ENCODE data around the gene TRIM44.
"Not testable (repeated sequence)": the region's sequence is repeated elsewhere in the genome, so short reads cannot be mapped to it uniquely, and the experiment has no call there.

The TRIM44 gene

DNA sequence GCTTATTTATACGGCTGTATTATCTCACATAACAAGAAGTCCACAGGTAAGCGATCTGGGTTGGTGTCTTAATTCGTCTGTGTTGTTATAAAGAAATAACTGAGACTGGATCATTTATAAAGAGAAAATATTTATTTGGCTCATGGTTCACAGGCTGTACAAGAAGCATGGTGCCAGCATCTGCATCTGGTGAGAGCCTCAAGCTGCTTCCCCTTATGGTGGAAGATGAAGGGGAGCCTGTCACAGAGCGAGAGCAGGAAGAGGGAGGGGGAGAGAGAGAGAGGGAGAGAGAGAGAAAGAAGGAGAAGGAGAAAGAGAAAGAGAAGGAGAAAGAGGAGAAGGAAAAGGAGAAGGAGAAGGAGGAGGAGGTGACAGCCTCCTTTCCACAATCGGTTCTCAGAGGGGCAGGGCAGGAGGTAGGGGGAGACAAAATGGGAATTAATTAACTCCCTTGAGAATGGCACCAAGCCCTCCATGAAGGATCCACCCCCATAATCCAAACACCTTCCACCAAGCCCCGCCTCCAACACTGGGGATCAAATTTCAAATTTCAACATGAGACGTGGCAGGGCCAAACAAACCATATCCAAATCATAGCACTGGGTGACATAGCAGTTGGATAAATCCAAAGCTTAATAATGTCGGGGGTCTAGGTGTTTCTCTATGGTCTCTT lies 15.0 kb upstream of the TRIM44 start:
- Mint-ChIP-seq H3K4me1 (ENCODE audit: low read depth) (peaks cover 6% of the 10 kb centered on the region), H3K9me3 (no peaks in the 10 kb centered on the region), H3K36me3 (ENCODE audit: low read depth) (no peaks in the 10 kb centered on the region), H3K4me3 (no peak overlapping the region), H3K27me3 (peaks cover 25% of the 10 kb centered on the region), H3K27ac (no peak overlapping the region)
- intact Hi-C loops (cut with micrococcal nuclease), result no loop called here

DNA sequence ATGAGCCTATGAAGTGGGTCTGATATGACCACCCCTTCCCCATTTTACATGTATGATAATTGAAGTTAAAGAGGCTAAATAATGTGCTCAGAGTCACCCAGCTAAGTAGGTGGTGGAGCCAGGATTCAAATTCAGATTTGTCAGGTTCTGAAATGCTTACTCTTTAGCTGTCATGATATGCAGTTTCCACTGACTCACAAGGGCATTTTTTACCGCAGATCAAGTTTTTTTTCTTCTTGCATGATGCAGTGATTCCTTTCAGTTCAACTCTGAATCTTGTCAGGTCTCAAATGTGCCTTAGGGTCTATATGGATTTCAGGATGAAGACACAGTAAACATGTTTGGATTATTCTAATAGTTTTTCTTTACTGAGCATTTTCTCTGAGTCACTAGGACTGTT lies 12.6 kb upstream of the TRIM44 start:
- intact Hi-C loops (cut with micrococcal nuclease), result no loop called here
- Mint-ChIP-seq H3K9me3 (no peaks in the 10 kb centered on the region), H3K27me3 (peaks cover 35% of the 10 kb centered on the region), H3K4me1 (ENCODE audit: low read depth) (peaks cover 6% of the 10 kb centered on the region), H3K27ac (no peak overlapping the region), H3K36me3 (ENCODE audit: low read depth) (no peaks in the 10 kb centered on the region), H3K4me3 (no peak overlapping the region)

DNA sequence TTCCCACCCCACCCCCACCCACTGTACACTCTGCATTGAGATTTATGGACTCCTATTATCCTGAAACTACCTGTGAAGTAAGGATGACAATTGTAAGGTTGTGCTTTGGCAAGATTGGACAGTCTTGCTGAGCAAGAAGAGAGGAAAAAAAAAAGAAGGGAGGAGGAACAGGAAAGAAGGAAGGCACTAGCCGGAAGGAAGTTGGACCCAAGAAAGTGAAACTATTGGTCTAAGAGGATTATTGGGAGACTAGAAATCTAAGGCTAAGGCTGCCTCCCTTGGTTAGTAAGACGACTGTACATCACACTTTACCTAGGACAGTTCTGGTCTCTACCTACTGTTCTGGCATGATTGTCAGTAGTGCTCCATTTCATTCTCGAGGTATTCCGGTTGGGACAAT lies 12.1 kb upstream of the TRIM44 start:
- intact Hi-C loops (cut with micrococcal nuclease), result no loop called here
- H3K36me3 Mint-ChIP-seq (ENCODE audit: low read depth), result no peaks in the 10 kb centered on the region
- H3K4me1 Mint-ChIP-seq (ENCODE audit: low read depth), result peaks cover 6% of the 10 kb centered on the region
- H3K9me3 Mint-ChIP-seq, result no peaks in the 10 kb centered on the region
- peaks cover 39% of the 10 kb centered on the region for H3K27me3 Mint-ChIP-seq
- H3K27ac Mint-ChIP-seq, result no peak overlapping the region
- no peak overlapping the region for H3K4me3 Mint-ChIP-seq

DNA sequence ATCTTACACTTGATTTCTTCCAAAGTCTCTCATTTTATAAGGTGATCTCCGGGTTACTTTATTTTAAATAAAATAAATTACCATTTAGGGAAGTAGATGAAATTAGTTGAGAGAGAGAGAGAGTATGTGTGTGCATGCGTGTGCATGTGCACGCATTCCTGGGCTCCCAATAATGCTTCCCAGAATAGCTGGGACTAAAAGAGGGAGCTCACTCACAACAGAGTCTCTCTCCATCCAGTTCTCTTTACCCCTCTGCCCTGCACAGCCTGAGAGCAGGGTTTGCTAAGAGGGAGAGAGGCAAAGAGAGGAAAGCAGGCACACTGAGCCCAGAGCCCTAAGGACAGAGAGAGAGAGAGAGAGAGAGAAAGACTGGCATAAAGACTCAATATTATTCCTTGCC lies 11.3 kb upstream of the TRIM44 start:
- intact Hi-C loops (cut with micrococcal nuclease), result no loop called here
- Mint-ChIP-seq H3K9me3 (no peaks in the 10 kb centered on the region), H3K4me1 (ENCODE audit: low read depth) (peaks cover 6% of the 10 kb centered on the region), H3K4me3 (no peak overlapping the region), H3K27ac (no peak overlapping the region), H3K27me3 (peaks cover 40% of the 10 kb centered on the region), H3K36me3 (ENCODE audit: low read depth) (no peaks in the 10 kb centered on the region)

DNA sequence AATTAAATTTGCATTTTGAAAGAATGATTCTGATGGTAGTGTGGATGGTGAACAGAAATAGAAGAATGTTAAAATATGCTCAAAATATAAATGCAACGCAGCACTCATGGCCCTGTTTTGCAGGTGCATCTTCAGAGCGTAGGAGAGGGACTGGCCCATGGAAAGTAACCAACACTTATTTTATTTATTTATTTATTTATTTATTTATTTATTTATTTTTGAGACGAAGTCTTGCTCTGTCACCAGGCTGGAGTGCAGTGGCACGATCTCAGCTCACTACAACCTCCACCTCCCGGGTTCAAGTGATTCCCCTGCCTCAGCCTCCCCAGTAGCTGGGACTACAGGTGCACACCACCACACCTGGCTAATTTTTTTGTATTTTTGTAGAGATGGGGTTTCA lies 9.8 kb upstream of the TRIM44 start:
- H3K27ac Mint-ChIP-seq; H3K4me1 Mint-ChIP-seq (ENCODE audit: low read depth); H3K36me3 Mint-ChIP-seq (ENCODE audit: low read depth); intact Hi-C loops (cut with micrococcal nuclease); H3K9me3 Mint-ChIP-seq; H3K4me3 Mint-ChIP-seq: not testable (repeated sequence)
- H3K27me3 Mint-ChIP-seq, result peaks cover 46% of the 10 kb centered on the region

DNA sequence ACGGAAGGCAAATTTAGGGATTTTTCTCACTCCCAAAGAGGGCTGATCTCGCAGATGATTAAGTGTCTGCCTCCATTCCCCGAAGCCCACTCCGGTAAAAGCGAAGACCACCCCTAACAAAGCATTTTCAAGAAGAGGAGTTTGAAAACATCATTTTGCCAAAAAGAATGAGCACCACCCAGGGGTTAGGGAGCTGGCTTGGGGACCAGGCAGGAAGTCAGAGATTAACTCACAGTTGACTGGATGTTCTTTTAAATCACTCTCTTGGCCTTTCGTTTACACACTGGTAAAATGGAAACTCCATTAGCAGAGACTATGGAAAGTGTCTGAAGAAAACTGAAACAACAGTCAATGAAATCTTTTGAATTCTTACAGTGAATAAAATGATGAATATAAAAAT lies 7.9 kb upstream of the TRIM44 start:
- H3K27ac Mint-ChIP-seq, result no peak overlapping the region
- H3K4me1 Mint-ChIP-seq (ENCODE audit: low read depth), result peaks cover 6% of the 10 kb centered on the region
- H3K36me3 Mint-ChIP-seq (ENCODE audit: low read depth), result no peaks in the 10 kb centered on the region
- intact Hi-C loops (cut with micrococcal nuclease), result no loop called here
- H3K27me3 Mint-ChIP-seq, result peaks cover 57% of the 10 kb centered on the region
- H3K9me3 Mint-ChIP-seq, result no peaks in the 10 kb centered on the region
- H3K4me3 Mint-ChIP-seq, result no peak overlapping the region

DNA sequence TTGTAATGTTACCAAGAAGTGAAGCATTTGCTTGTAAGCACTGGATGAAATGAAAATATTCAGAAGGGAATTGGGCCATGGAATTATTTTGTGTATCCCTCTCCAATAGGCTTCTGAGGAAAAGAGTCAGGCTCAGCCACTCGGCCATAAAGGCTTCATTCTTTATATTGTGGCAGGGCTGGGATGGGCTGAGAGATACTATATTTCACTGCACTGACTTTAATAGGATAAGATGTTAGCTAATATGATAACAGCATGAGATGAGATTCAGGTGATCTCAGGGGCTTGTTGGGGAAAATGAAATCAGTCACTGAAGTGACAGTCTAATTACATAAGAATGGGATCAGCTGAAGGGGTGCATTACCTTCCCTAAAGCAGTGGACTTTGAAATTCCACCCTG lies 7.3 kb upstream of the TRIM44 start:
- Mint-ChIP-seq H3K36me3 (ENCODE audit: low read depth) (no peaks in the 10 kb centered on the region), H3K27ac (no peak overlapping the region), H3K9me3 (no peaks in the 10 kb centered on the region), H3K27me3 (peaks cover 57% of the 10 kb centered on the region), H3K4me3 (no peak overlapping the region), H3K4me1 (ENCODE audit: low read depth) (peaks cover 4% of the 10 kb centered on the region)
- intact Hi-C loops (cut with micrococcal nuclease), result no loop called here

DNA sequence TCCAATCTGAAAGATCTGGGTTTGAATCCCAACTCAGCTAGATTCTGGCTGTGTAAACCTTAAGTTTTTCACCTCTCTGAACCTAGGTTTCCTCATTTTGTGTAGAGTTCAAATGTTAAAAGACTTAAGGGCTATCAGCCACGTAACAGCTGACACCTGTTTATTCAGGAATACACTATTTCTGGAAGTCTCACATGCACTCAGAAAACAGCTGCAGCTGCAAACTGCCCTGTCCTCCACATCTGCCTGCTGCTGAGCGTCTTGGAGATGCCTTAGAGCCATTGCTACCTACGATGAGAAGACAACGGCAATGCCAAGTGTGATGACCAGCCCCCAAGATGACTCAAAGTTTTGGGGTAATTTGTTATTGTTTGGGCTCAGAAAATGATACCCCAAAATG lies 6.7 kb upstream of the TRIM44 start:
- H3K9me3 Mint-ChIP-seq, result no peaks in the 10 kb centered on the region
- intact Hi-C loops (cut with micrococcal nuclease), result no loop called here
- no peaks in the 10 kb centered on the region for H3K4me1 Mint-ChIP-seq (ENCODE audit: low read depth)
- no peak overlapping the region for H3K27ac Mint-ChIP-seq
- H3K36me3 Mint-ChIP-seq (ENCODE audit: low read depth), result no peaks in the 10 kb centered on the region
- H3K4me3 Mint-ChIP-seq, result no peak overlapping the region
- peaks cover 55% of the 10 kb centered on the region for H3K27me3 Mint-ChIP-seq

DNA sequence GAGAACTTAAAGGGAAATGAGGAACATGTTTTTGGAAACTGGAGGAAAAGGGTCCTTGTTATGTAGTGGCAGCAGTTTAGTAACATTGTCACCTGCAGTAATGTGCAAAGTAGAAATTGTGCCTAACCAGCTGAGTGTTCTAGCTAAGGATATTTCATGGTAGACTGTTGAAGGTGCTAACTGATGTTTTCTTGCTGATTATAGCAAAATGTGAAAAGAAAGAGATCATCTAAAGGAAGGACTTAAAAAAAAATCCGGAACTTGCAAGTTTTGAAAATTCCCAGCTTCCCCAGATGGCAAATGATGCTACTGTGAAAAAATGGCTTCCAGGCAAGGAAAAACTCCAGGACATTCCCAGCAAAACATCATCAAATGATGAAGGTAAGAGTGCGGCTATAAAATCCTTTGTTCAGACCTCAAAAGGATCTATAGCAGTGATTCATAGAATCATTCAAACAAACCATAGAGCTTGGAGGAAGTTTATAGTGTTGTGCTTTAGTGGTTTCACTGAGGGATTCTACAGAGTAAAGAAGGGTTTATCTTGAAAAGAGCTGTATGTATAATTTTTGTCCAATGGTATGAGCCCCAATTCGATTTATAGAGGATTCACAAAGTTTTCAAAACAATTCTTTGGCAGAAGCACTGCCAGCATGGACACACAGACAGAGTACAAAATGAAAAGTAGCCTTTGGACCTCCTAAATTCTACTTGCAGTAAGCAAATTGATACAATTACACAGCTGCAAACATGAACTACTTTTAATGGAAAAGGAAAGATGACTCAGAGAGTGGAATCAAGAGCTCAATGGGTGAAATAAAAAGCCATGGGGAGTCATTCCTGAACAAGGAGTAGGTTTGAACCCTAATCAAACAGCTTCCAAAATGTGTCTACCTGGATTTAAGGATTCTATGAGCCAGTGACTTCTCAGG lies 4.3 kb upstream of the TRIM44 start:
- Mint-ChIP-seq H3K9me3 (peaks cover 6% of the 10 kb centered on the region), H3K36me3 (ENCODE audit: low read depth) (peaks cover 11% of the 10 kb centered on the region), H3K27me3 (peaks cover 52% of the 10 kb centered on the region), H3K4me3 (no peak overlapping the region), H3K4me1 (ENCODE audit: low read depth) (peaks cover 17% of the 10 kb centered on the region), H3K27ac (no peak overlapping the region)
- intact Hi-C loops (cut with micrococcal nuclease), result no loop called here

DNA sequence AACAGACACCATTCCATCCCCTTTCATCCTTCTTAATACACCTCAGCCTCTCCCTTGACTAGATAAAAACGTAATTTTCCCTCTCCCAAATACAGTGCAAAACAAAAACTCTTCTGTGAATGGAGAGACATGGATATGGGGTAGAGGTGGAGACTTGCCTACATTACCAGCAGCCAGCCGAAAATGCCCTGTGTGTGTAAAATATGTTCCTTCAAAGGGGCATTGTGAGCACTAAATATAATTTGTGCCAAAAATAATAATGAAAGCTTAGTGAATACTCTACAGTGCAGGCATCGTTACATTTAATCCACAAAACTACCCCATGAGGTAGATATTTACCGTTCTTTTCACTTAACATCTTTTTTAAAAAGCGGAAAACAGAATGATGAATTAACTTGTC lies 1.0 kb upstream of the TRIM44 start:
- intact Hi-C loops (cut with micrococcal nuclease), result loop anchor here (5.0 kb wide), 1 partner anchor 39 kb away; no protein-coding TSS in a partner anchor

DNA sequence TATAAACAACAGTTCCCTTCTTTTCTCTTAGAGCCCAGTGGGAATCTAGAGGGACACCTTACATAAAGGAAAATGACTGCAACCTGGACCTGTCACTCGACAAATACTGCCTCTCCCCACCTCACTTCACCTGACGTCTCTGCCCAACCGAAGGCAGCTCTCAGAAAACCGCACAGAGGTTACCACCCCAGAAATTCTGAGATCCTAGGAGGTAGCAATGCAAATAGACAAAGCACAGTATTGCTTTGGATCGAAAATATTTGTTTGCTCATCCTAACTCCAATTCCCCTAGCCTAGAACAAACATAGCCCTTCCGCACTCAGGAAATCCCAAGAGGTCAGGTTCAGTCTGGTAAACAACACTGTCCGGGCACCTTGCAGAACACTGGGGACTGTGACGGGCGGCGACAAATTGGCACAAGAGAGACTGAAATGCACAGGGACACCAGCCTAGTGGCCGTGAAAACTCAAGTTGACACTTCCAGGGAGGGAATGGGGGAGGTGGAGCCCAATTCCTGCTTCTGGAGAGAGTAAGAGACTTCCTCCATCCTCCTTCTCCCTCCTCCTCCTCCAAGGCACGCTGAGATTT lies 420 bp upstream of the TRIM44 start:
- Mint-ChIP-seq H3K36me3 (ENCODE audit: low read depth) (peaks cover 38% of the 10 kb centered on the region), H3K4me3 (peak overlapping the region; percentile 87), H3K9me3 (peaks cover 38% of the 10 kb centered on the region), H3K4me1 (ENCODE audit: low read depth) (peaks cover 34% of the 10 kb centered on the region), H3K27me3 (peaks cover 22% of the 10 kb centered on the region), H3K27ac (peak overlapping the region; percentile 91)
- intact Hi-C loops (cut with micrococcal nuclease), result loop anchor here (5.0 kb wide), 1 partner anchor 40 kb away; no protein-coding TSS in a partner anchor

More for the DNA sequence above, 1.0 kb upstream of the TRIM44 start:
- Mint-ChIP-seq H3K27me3 (peaks cover 26% of the 10 kb centered on the region), H3K36me3 (ENCODE audit: low read depth) (peaks cover 38% of the 10 kb centered on the region), H3K27ac (no peak overlapping the region), H3K4me3 (no peak overlapping the region), H3K9me3 (peaks cover 38% of the 10 kb centered on the region), H3K4me1 (ENCODE audit: low read depth) (peaks cover 34% of the 10 kb centered on the region)

DNA sequence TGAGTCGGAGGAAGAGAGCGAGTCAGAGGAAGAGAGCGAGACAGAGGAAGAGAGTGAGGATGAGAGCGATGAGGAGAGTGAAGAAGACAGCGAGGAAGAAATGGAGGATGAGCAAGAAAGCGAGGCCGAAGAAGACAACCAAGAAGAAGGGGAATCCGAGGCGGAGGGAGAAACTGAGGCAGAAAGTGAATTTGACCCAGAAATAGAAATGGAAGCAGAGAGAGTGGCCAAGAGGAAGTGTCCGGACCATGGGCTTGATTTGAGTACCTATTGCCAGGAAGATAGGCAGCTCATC lies 780 bp downstream of the TRIM44 start:
- H3K27me3 Mint-ChIP-seq, result peaks cover 14% of the 10 kb centered on the region
- intact Hi-C loops (cut with micrococcal nuclease), result loop anchor here (5.0 kb wide), 1 partner anchor 41 kb away; no protein-coding TSS in a partner anchor
- H3K9me3 Mint-ChIP-seq, result peaks cover 38% of the 10 kb centered on the region
- peak overlapping the region; percentile 87 for H3K4me3 Mint-ChIP-seq
- H3K4me1 Mint-ChIP-seq (ENCODE audit: low read depth), result peaks cover 34% of the 10 kb centered on the region
- H3K36me3 Mint-ChIP-seq (ENCODE audit: low read depth), result peaks cover 47% of the 10 kb centered on the region
- H3K27ac Mint-ChIP-seq, result peak overlapping the region; percentile 91

DNA sequence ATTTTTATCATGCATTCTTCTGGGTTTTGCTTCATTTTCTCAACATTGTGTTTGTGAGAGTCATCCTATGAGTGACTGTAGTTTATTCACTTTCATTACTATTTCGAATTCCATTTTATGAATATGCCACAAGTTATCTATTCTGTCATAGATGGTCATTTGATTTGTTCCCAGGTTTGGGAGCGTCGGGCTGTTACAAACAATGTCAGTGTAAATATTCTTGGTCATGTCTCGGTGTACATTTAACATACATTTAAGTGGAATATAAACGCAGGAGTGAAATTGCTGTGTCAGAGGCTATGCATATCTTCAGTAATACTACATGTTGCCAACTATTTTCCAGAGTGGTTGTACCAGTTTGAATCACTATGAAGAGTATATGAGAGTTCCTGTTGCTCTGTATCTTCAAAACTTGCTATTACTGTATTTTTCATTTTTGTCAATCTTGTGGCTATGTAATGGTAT lies 2.4 kb downstream of the TRIM44 start:
- Mint-ChIP-seq H3K4me3 (no peak overlapping the region), H3K9me3 (peaks cover 38% of the 10 kb centered on the region), H3K4me1 (ENCODE audit: low read depth) (peaks cover 42% of the 10 kb centered on the region), H3K27ac (no peak overlapping the region), H3K36me3 (ENCODE audit: low read depth) (peaks cover 51% of the 10 kb centered on the region), H3K27me3 (peaks cover 5% of the 10 kb centered on the region)
- intact Hi-C loops (cut with micrococcal nuclease), result loop anchor here (5.0 kb wide), 1 partner anchor 43 kb away; no protein-coding TSS in a partner anchor

DNA sequence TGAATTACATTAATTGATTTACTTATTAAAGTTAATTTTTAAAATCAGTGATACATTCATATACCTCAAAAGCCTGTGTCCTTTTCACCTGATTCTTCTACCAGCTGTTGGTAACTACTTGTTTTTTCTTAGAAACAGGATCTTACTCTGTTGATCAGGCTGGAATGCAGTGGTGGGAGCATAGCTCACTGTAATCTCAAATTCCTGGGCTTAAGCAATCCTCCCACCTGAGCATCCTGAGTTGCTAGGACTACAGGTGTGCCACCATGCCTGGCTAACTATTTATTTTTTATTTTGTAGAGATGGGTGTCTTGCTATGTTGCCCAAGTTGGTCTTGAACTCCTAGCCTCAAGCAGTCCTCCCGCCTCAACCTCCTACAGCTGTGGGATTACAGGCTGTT lies 4.7 kb downstream of the TRIM44 start:
- intact Hi-C loops (cut with micrococcal nuclease), result no loop called here
- peaks cover 55% of the 10 kb centered on the region for H3K36me3 Mint-ChIP-seq (ENCODE audit: low read depth)
- no peak overlapping the region for H3K27ac Mint-ChIP-seq
- peaks cover 50% of the 10 kb centered on the region for H3K4me1 Mint-ChIP-seq (ENCODE audit: low read depth)
- no peak overlapping the region for H3K4me3 Mint-ChIP-seq
- no peaks in the 10 kb centered on the region for H3K27me3 Mint-ChIP-seq
- peaks cover 38% of the 10 kb centered on the region for H3K9me3 Mint-ChIP-seq
